ENCODE data around the gene POLR3H. TPM values are rescaled to one million over a fixed set of nuclear protein-coding genes. Genes with fewer than 3 reads are reported as not detected.

The POLR3H gene
- total and polyA plus RNA-seq, 10 of the 15 experiments (the other 5 are each of a cell fraction or from before 2014, with no cell fraction given): 3.5 to 62.7 (median 24.6) TPM

DNA sequence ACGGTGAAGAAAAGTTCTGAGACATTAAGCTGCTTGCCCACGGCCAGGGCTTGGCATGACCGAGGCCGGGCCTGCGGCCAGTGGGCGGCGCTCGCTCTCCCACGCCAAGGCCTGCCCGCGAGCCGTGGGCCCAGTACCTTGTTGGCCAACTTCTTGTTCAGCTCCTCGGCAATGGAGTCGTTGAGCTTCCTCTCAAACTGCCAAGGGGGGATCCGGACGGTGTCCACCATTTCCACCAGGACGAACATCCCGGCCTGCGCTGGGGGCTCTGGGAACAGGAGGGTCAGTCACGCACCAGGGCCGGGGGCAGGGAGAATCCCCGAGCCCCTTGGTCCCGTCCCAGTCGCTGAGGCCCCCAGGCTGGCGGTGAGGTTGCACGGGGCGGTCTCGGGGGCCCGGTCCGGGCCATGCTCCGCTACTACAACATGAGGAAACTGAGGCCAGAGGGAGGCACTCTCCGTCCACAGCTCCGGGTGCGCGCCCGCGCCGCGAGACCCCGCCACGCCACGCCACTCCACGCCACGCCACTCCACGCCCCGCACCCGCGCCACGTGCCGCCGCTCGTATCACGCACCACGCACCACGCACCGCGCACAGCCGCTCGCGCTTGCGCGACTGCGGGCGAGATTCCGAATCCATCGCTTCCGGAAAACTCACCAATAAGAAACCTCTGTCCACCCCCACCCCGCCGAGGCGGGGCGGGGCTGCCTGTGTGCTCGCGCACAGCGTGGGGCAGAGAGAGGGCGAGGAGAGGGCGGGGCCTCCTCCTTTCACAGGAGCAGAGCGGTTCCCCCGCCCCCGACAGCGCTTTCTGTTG lies at the start of gene POLR3H (continued):
- TF ChIP-seq JUND (IDR thresholded peaks at IDR 0.05; ENCODE audit: low read depth, low read length) (no peak), ZNF207 (IDR thresholded peaks at IDR 0.05; ENCODE audit: borderline replicate concordance) (no peak), SREBF2 (IDR thresholded peaks at IDR 0.05; ENCODE audit: low read length) (no peak), NFYA (IDR thresholded peaks at IDR 0.05; ENCODE audit: borderline replicate concordance, low read depth, low read length) (no peak), BMI1 (IDR thresholded peaks at IDR 0.05; ENCODE audit: borderline replicate concordance) (peak; percentile 92), POLR2A (IDR thresholded peaks at IDR 0.05; ENCODE audit: low read depth, low read length) (peak; percentile 73), MYB (IDR thresholded peaks at IDR 0.05; ENCODE audit: borderline replicate concordance, low read depth, low read length) (no peak), IRF4 (IDR thresholded peaks at IDR 0.05; ENCODE audit: low read depth, low read length) (no peak), MTA2 (IDR thresholded peaks at IDR 0.05; ENCODE audit: low read depth) (no peak), CBFB (IDR thresholded peaks at IDR 0.05; ENCODE audit: low read depth) (no peak), YBX1 (IDR thresholded peaks at IDR 0.05) (no peak), TCF12 (IDR thresholded peaks at IDR 0.05; ENCODE audit: low read depth, low read length) (no peak), PML (IDR thresholded peaks at IDR 0.05; ENCODE audit: low read length) (no peak), SMARCA5 (IDR thresholded peaks at IDR 0.05) (peak; percentile 89), CHD1 (IDR thresholded peaks at IDR 0.05; ENCODE audit: low read depth, low read length) (0 out of 2 replicates have a peak, but pooled peaks have one; percentile 49), TAF1 (IDR thresholded peaks at IDR 0.05; ENCODE audit: borderline replicate concordance, low read depth, low read length) (peak; percentile 51; the same call in 1 of the 2 replicates), SREBF1 (IDR thresholded peaks at IDR 0.05; ENCODE audit: low read length) (no peak), HDGF (IDR thresholded peaks at IDR 0.05) (no peak; the same call in 1 of the 2 replicates), ZNF24 (IDR thresholded peaks at IDR 0.05) (no peak), EP300 (IDR thresholded peaks at IDR 0.05; ENCODE audit: borderline replicate concordance in 1 of 2, control insufficient read depth in 1 of 2, low read depth in 2 of 2, low read length in 2 of 2) (no peak)
- TF ChIP-seq, protein P1, sequence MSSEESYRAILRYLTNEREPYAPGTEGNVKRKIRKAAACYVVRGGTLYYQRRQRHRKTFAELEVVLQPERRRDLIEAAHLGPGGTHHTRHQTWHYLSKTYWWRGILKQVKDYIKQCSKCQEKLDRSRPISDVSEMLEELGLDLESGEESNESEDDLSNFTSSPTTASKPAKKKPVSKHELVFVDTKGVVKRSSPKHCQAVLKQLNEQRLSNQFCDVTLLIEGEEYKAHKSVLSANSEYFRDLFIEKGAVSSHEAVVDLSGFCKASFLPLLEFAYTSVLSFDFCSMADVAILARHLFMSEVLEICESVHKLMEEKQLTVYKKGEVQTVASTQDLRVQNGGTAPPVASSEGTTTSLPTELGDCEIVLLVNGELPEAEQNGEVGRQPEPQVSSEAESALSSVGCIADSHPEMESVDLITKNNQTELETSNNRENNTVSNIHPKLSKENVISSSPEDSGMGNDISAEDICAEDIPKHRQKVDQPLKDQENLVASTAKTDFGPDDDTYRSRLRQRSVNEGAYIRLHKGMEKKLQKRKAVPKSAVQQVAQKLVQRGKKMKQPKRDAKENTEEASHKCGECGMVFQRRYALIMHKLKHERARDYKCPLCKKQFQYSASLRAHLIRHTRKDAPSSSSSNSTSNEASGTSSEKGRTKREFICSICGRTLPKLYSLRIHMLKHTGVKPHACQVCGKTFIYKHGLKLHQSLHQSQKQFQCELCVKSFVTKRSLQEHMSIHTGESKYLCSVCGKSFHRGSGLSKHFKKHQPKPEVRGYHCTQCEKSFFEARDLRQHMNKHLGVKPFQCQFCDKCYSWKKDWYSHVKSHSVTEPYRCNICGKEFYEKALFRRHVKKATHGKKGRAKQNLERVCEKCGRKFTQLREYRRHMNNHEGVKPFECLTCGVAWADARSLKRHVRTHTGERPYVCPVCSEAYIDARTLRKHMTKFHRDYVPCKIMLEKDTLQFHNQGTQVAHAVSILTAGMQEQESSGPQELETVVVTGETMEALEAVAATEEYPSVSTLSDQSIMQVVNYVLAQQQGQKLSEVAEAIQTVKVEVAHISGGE (CRISPR knock-in tag; IDR thresholded peaks at IDR 0.05): no peak
- TF ChIP-seq, protein P2, sequence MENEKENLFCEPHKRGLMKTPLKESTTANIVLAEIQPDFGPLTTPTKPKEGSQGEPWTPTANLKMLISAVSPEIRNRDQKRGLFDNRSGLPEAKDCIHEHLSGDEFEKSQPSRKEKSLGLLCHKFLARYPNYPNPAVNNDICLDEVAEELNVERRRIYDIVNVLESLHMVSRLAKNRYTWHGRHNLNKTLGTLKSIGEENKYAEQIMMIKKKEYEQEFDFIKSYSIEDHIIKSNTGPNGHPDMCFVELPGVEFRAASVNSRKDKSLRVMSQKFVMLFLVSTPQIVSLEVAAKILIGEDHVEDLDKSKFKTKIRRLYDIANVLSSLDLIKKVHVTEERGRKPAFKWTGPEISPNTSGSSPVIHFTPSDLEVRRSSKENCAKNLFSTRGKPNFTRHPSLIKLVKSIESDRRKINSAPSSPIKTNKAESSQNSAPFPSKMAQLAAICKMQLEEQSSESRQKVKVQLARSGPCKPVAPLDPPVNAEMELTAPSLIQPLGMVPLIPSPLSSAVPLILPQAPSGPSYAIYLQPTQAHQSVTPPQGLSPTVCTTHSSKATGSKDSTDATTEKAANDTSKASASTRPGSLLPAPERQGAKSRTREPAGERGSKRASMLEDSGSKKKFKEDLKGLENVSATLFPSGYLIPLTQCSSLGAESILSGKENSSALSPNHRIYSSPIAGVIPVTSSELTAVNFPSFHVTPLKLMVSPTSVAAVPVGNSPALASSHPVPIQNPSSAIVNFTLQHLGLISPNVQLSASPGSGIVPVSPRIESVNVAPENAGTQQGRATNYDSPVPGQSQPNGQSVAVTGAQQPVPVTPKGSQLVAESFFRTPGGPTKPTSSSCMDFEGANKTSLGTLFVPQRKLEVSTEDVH (IDR thresholded peaks at IDR 0.05; ENCODE audit: low read depth, partially characterized antibody): no peak
- TF ChIP-seq, protein P3, sequence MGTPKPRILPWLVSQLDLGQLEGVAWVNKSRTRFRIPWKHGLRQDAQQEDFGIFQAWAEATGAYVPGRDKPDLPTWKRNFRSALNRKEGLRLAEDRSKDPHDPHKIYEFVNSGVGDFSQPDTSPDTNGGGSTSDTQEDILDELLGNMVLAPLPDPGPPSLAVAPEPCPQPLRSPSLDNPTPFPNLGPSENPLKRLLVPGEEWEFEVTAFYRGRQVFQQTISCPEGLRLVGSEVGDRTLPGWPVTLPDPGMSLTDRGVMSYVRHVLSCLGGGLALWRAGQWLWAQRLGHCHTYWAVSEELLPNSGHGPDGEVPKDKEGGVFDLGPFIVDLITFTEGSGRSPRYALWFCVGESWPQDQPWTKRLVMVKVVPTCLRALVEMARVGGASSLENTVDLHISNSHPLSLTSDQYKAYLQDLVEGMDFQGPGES (IDR thresholded peaks at IDR 0.05): no peak

All from GM12878 (cell line).